KMS-11 (cell line): Measurements from ENCODE around the gene RPA3.

Experiments
- H2AFZ ChIP-seq: fragments of 200-600 bp; sonication (generic); 2 replicates; pipeline ENCODE4 v1.6.1; 2016; ENCODE audit warnings: antibody characterized with exemption, mixed run types, low read depth
- H3K27ac ChIP-seq: fragments of 200-600 bp; sonication (generic); 2 replicates; pipeline ENCODE4 v1.6.1; 2016; ENCODE audit warnings: mild to moderate bottlenecking, mixed run types
- H3K27me3 ChIP-seq: fragments of 200-600 bp; sonication (generic); 2 replicates; pipeline ENCODE4 v1.6.1; 2017; ENCODE audit warnings: mild to moderate bottlenecking, low read depth, mixed run types, moderate library complexity; ENCODE audit not compliant: insufficient read depth
- H3K36me3 ChIP-seq: fragments of 200-600 bp; sonication (generic); 2 replicates; pipeline ENCODE4 v1.6.1; 2017; ENCODE audit warnings: mild to moderate bottlenecking, mixed run types; ENCODE audit not compliant: insufficient read depth
- H3K4me1 ChIP-seq: fragments of 200-600 bp; sonication (generic); 2 replicates; pipeline ENCODE4 v1.6.1; 2016; ENCODE audit warnings: mild to moderate bottlenecking, low read depth, mixed run types; ENCODE audit not compliant: poor library complexity, severe bottlenecking
- H3K4me2 ChIP-seq: fragments of 200-600 bp; sonication (generic); 2 replicates; pipeline ENCODE4 v1.7.0; 2016; ENCODE audit warnings: mild to moderate bottlenecking, mixed run types
- H3K4me3 ChIP-seq: fragments of 200-600 bp; sonication (generic); IDR thresholded peaks from 2 replicates; pipeline ENCODE4 v1.6.1; 2017; ENCODE audit warnings: low read depth, low read length, mixed read lengths; ENCODE audit not compliant: insufficient read depth
- H3K79me2 ChIP-seq: fragments of 200-600 bp; sonication (generic); 2 replicates; pipeline ENCODE4 v1.6.1; 2016; ENCODE audit warnings: low read depth, mixed run types; ENCODE audit not compliant: insufficient read depth
- H3K9ac ChIP-seq: fragments of 200-600 bp; sonication (generic); 2 replicates; pipeline ENCODE4 v1.6.1; 2016; ENCODE audit warnings: mild to moderate bottlenecking, mixed run types
- H4K20me1 ChIP-seq: fragments of 200-600 bp; sonication (generic); 2 replicates; pipeline ENCODE4 v1.6.1; 2016; ENCODE audit warnings: mild to moderate bottlenecking, mixed run types; ENCODE audit not compliant: insufficient read depth
- TF ChIP-seq, protein P1 (sequence below): fragments of 200-600 bp; sonication (generic); conservative IDR thresholded peaks from 2 replicates; pipeline ENCODE4 v1.6.1; 2017; ENCODE audit warnings: low read depth, mild to moderate bottlenecking, antibody characterized with exemption, low read length, moderate library complexity, mixed read lengths

The RPA3 gene

DNA sequence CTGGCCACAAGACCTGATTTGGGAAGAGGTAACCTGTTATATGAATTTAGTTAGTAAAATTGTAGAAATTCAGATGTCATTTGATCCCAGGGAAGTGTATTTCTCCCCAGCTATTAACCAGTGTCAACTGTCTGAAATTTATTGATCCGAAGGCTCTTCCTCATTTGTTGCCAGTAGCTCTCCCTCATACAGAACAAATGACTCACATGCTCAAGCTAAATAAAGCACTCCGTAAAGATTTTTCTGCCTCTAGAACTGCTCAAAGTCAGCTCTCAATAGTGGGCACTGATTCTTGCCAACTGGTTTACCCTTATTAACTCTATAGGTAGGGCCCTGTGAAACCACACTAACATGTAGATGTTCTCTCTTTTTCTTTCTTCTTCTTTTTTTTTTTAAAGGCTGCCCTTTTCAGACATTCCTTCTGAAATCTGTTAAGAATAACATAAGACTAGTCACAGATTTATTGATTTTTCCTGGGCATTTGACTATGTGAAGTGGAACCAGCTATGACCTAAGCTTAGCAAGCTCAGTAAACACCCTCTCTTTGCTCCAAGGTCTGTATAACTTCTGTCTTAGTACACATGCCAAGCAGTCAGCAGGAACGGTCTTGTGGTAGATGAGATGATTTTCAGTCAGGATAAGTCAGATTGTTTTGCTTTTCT lies 21.8 kb downstream of the RPA3 start:
- Histone ChIP-seq H3K79me2 (no peaks in the 10 kb centered on the region), H3K27me3 (no peaks in the 10 kb centered on the region), H3K4me3 (no peak overlapping the region), H3K4me2 (no peak overlapping the region), H3K4me1 (peaks cover 7% of the 10 kb centered on the region), H4K20me1 (no peaks in the 10 kb centered on the region), H3K36me3 (no peaks in the 10 kb centered on the region), H3K27ac (no peak overlapping the region), H3K9ac (no peak overlapping the region), H2AFZ (no peak overlapping the region)
- TF ChIP-seq, protein P1, sequence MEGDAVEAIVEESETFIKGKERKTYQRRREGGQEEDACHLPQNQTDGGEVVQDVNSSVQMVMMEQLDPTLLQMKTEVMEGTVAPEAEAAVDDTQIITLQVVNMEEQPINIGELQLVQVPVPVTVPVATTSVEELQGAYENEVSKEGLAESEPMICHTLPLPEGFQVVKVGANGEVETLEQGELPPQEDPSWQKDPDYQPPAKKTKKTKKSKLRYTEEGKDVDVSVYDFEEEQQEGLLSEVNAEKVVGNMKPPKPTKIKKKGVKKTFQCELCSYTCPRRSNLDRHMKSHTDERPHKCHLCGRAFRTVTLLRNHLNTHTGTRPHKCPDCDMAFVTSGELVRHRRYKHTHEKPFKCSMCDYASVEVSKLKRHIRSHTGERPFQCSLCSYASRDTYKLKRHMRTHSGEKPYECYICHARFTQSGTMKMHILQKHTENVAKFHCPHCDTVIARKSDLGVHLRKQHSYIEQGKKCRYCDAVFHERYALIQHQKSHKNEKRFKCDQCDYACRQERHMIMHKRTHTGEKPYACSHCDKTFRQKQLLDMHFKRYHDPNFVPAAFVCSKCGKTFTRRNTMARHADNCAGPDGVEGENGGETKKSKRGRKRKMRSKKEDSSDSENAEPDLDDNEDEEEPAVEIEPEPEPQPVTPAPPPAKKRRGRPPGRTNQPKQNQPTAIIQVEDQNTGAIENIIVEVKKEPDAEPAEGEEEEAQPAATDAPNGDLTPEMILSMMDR: no peak

DNA sequence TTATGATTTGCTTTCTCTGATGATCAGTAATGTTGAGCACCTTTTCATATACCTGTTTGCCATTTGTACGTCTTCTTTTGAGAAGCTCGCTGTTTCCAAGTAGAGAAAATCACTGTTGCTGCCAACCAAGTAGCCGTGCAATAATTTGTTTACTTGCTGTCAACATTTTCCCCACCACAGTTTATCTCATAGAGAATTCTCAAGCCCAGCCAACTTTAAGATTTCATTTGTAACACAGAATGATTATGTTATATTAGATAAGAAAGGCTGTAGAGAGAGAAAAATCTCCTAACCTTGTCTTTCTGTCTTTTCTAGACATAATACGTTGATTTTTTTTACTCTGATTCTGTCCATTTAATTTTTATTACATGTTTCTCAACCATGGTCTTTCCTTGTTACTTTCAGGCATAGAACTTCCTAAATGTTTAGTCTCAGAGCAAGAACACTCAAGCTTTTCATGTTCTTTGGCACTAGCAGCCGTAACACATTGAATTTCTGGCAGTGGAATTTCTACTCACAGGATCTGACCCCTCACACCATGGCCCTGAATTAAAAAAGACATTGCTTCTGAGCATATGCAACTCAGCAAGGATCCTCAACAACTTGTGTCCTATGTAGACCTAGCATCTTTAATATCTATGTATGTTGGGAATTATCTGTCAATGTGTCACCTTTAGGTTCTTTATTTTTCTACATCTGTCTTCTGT lies 23.1 kb downstream of the RPA3 start:
- Histone ChIP-seq H3K9ac (no peak overlapping the region), H3K36me3 (no peaks in the 10 kb centered on the region), H4K20me1 (no peaks in the 10 kb centered on the region), H3K27ac (no peak overlapping the region), H3K79me2 (no peaks in the 10 kb centered on the region), H3K4me1 (peaks cover 7% of the 10 kb centered on the region), H2AFZ (no peak overlapping the region), H3K27me3 (no peaks in the 10 kb centered on the region), H3K4me2 (no peak overlapping the region), H3K4me3 (no peak overlapping the region)
- TF ChIP-seq, protein P1: no peak

DNA sequence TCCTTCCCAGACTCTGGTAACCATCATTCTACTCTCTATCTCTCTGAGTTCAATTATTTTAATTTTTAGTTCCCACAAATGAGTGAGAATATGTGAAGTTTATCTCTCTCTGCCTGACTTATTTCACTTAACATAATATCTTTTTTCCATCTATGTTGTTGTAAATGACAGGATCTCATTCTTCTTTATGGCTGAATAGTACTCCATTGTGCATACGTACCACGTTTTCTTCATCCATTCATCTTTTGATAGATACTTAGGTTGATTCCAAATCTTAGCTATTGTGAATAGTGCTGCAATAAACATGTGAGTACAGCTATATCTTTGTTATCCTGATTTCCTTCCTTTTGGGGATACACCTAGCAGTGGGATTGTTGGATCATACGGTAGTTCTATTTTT lies 23.9 kb downstream of the RPA3 start:
- Histone ChIP-seq H3K27ac (no peak overlapping the region), H3K4me2 (no peak overlapping the region), H3K36me3 (no peaks in the 10 kb centered on the region), H2AFZ (no peak overlapping the region), H3K27me3 (no peaks in the 10 kb centered on the region), H3K79me2 (no peaks in the 10 kb centered on the region), H3K9ac (no peak overlapping the region), H3K4me3 (no peak overlapping the region), H3K4me1 (peaks cover 5% of the 10 kb centered on the region), H4K20me1 (no peaks in the 10 kb centered on the region)
- TF ChIP-seq, protein P1: no peak

DNA sequence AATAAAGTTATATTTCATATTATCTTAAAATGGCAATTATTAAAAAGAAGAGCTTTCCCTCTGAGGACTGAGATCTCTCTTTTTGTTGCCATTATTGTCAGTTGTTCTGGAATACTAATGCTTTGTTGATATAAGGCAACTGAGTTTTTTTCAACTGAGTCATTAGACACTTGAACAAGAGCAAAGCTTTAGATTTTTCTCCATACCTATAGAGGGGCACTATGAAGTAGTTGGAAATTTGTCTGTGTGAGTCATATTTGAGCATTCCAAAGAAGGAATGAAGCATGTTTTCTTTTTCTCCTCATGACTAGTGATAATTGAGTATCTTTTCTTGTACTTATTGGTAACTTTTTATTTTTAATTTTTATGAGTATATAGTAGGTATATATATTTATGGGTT lies 24.5 kb downstream of the RPA3 start:
- TF ChIP-seq, protein P1: no peak
- Histone ChIP-seq H3K27ac (no peak overlapping the region), H3K79me2 (no peaks in the 10 kb centered on the region), H3K27me3 (no peaks in the 10 kb centered on the region), H3K9ac (no peak overlapping the region), H2AFZ (no peak overlapping the region), H3K36me3 (no peaks in the 10 kb centered on the region), H3K4me1 (no peaks in the 10 kb centered on the region), H3K4me2 (no peak overlapping the region), H4K20me1 (no peaks in the 10 kb centered on the region), H3K4me3 (no peak overlapping the region)
